Hematopoietic multipotent progenitor cell treated with erythropoietin and hydrocortisone succinate and interleukin-3 and kit ligand, for 8 days (in vitro differentiated cells): ENCODE measurements around the gene LSM5.
"Not testable (repeated sequence)": the region's sequence is repeated elsewhere in the genome, so short reads cannot be mapped to it uniquely, and the experiment has no call there.

ENCODE experiments used
- DNase-seq: peaks from one replicate; pipeline ENCODE4 v3.0.0-alpha.2; 2015

The LSM5 gene

DNA sequence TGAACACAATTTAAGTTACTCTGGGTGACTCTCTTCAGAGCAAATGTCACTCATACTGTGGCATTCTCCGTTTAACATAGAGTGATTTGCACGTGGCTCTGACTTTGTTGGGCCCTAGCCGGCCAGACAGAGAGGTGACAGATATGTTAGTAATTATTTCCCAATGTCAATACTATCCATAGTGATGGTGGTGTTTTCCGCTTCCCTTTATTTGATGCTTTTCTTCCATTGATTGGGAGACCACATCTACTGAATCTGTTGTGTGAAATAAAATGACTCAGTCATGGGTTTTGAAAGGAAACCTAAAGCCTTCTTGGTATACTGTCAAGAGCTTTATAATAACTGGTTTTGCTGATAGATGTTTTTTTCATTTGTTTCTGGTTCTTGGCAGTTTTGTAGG, 12.5 kb upstream of the LSM5 start:
- DNase-seq: no peak

DNA sequence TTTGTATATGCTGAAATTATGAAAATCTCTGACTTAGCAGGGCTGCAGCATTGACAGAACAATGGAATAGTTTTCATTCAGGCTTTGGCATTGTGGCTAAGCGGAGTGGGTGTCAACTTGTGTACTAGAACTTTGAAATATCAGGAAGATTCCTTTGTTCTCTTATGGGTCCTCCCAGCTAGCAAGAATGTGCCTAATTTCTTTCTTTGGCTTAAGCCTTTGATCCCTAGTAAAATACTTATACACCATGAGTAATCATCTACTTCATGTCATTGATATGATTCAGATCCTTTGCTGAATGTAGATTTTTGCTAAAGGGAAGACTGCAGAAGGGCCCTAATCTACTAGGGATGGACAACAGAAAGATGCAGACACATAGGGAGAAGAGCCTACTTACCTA, 11.3 kb upstream of the LSM5 start:
- no peak for DNase-seq

DNA sequence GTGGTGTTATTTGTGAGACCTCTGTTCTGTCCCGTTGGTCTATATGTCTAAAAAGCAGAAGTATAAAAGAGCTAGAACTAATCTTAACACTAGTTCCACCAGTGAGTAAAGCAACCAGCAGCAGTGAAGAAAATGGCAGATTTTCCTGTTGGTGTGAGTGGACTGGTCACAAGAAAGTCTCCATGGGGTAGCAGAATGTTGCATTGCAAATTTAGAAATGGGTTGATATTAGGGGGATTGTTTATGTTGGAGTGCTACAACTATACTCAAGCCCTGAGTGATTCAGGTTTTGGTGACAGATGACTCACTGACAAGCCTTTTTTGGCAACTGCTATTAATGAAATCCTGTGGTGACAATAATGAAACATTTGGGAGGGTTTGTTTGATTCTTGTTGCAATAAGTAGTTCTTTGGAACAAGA, 10.8 kb upstream of the LSM5 start:
- peak; percentile 25 for DNase-seq

DNA sequence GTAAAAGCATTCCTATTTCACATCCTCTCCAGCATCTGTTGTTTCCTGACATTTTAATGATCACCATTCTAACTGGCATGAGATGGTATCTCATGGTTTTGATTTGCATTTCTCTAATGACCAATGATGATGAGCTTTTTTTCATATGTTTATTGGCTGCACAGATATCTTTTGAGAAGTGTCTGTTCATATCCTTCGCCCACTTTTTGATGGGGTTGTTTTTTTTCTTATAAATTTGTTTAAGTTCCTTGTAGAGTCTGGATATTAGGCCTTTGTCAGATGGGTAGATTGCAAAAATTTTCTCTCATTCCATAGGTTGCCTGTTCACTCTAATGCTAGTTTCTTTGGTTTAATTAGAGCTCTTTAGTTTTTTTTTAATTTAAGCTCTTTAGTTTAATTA, 10.0 kb upstream of the LSM5 start:
- DNase-seq: not testable (repeated sequence)

DNA sequence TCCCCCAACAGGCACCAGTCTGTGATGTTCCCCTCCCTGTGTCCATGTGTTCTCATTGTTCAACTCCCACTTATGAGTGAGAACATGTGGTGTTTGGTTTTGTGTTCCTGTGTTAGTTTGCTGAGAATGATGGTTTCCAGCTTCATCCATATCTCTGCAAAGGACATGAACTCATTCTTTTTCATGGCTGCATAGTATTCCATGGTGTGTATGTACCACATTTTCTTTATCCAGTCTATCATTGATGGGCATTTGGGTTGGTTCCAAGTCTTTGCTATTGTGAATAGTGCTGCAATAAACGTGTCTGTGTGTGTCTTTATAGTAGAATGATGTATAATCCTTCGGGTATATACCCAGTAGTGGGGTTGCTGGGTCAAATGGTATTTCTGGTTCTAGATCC, 9.6 kb upstream of the LSM5 start:
- not testable (repeated sequence) for DNase-seq

DNA sequence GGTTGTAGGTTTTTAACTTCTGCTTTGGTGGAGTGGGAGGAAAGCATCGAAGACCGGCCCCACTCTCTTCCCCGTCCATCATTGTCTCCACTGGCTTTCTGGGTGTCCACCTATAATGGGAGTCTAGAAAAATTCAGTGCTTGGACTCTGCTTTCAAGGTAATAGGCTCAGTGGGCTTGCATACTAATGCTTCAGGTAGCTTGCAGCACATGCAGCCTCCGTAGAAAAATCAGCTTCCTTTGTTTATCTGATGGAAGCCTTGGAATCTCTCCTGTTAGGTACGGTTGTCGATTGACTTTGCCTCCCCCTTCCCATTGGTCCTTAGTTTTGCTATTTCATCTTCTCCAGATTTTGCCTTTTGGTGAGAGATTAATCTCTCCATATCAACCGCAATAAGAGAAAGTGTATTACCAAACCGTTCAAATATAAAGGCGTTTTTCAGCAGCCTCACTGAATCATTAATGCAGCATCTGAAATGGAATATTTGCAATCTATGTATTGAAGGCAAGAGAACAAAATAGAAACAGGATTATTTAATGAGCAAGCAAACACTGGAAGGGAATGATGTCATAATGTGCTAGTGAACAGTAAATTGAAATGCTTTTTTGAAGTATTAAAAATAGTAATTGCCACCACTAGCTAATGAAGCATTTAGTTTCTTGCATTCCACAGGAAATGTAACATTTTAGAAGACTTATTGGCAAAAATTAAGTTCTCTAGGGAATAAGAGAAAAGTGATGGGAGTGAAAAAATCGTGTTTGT, 6.1 kb upstream of the LSM5 start:
- DNase-seq: peak; percentile 38

DNA sequence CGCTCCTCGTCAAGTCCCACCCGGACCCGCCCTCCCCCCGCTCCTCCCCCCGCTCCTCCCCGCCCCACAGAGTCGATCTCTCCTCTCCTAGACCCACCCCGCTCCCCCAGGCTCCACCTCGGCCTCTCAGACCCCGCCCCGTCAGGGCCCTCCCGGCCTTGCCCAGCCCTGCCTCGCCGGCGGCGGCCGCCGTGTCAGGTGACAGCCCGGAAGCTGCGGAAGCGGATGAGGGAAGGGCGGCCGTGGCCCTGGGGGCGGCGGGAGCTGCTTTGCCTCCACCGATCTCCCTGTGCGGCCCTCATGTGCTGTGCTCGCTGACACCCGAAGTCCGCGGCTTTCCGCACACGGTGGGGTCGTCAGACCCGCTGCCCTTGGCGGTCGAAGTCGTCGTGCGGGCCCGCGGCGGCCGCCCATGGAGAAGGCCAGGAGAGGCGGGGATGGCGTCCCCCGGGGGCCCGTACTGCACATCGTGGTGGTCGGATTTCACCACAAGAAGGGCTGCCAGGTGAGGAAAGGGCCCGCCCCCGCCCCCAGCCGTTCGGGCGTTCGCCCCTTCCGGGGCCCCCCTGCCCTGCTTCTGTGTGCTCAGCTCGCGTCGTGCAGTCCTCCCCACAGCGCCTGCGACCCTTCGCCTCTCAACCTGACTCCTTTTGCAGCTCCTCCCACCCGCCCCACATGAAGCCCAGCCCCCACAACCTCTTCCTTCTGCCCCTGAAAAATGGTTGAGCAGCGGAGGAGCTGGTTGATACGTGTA, 5.3 kb upstream of the LSM5 start, which contains the start of gene AVL9:
AVL9 (plus strand) TSS at position 192 of the 754 bp plus-strand sequence; CDS start at position 413, 221 bp downstream.
- peak; percentile 94 for DNase-seq

DNA sequence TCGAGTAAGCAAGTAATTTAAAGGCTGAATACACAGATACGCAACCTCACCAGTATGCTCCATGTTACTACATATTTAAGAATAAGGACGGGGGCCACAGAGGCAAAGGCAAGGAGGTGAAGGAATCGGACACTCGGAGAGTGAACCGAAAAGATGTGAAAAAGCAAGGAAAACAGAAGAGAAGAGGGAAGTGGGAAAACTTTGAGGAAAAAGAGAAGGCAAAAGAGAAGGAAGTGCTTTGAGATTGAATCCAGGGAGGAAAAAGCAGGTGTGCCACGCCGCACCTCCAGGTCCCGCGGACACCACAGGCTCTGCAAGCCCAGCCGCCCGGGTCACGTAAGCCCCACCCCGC, 4.7 kb upstream of the LSM5 start:
- DNase-seq: no peak

DNA sequence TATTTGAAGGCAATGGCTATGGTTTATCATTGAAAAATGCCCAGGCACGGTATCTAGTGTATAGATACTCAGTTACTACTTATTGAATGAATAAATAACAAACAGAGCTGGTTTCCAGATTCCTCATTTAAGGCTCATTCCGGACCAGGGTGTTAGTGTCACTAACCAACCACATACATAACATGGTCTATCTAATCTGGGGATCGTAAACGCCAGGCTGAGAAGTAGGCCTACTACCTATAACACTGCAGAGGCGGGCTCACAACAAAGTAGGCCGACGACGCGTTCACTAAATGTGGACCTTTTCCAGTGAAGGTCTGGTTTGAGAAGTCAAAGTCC, 423 bp downstream of the LSM5 start:
- no peak for DNase-seq

DNA sequence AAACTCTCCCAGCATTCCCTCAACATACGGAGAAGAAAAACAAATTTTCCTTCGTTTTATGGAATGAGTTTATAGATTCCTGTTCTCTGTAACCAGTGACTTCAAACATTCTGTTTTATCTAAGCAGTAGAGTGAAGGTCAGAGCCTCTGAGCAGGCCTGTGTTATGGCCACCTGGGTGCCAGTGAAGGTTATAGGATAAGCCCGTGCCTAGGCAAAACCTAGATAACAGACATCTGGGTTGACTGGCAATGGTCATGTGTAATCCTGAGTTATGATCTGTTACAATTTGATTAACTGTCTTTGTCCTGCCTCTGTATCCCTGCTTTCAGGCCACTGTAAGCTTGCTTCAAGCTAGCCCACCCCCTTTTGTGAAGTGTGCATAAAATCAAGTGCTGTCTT, 8.3 kb downstream of the LSM5 start:
- peak; percentile 58 for DNase-seq

DNA sequence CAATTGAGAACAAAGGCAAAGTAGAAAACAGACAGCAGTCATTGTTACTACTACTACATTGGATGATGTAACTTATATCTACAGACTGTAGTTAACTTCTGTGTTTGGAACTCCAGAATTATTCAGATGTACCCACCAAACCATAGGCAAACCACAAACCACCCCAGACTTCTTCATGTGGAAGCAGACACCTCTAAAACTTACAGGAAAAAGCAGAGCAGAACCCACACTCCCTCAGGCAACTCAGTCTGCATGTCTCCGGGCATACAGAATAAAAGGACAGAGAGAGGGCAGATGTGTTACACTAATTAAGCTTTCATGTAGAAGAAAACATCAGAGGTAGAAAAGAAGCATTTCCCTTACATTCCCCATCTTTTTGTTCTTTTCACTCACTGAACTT, 9.0 kb downstream of the LSM5 start:
- no peak for DNase-seq

DNA sequence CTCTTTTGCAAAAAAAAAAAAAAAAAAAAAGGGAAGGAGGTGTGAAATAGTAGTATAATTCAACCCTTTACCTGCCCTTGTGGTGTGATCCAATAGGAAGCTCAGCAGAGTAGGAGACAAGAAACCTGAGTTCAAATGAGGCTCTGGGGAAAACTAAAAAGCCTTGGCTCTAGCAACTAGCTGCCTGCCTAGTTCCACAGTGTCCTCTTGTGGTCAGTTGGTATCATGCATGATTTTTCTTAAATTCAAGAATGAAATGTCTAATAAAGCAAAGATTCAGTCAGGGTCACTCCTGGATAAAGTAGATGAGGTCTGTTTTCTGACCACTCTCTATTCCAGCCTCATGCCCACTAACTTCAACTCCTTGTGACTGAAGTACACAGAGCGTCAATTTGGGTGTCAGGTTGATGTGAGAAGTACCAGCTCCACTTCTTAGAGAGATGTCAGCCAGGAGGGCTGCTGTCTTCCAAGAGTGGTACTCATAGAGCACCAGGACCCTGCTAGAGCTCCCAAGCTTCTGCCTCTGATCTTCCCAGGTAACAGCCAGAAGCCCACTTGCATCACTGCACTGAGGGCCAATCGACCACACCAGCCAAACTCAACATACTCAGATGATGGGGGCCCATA, 10.5 kb downstream of the LSM5 start:
- DNase-seq: peak; percentile 69

DNA sequence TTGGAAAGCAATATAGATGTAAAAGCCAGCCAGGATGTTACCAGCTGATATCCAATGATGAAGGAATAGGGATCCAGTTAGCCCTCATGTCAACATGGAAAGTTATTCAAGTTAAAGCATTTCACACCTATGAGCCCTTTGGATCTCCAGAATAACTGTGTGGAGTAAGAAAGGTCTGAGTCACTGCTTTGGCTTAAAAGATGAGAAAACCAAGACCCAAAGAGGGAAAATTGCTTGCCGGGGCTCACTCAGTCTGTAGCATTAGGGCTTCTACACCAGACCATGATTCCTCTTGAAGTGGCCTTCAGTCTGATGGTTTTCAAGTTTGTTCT, 12.6 kb downstream of the LSM5 start:
- DNase-seq: no peak

DNA sequence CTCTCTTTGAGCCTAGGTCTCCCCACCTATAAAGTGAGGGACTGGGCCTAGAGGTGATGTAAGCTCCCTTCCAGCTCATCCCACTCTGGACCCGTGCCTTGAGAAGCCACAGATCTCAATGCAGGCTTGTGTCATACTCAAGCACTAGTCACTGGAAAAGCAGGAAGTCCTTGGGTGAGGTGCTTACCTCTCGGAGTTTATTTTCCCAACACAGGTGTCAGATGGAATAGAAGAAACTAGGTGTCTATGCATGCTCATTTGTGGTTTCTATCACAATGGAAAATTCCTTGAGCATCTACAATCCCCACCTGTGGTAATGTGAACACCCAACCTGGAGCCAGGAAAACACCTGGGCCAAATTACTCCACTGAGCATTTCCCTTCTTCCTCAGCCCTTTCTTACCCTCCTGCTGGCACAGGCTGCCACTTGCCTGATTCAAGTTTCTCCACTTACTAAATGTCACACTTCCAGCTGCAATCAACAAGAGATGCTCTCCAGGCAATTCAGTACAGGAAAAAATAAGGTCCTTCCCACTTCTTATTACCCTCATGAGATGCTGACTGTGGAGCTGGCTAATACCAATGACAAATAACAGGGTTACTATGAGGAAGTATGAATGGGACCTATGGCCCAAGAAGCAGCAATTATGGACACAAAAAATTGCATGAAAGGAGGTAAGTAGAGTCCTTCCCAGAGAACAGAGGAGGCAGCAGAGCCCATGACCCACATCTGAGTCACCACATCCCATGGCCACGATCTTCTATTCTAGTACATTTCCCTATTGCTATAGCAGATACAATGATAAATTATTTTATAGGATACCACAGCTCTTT, 13.1 kb downstream of the LSM5 start:
- no peak for DNase-seq

DNA sequence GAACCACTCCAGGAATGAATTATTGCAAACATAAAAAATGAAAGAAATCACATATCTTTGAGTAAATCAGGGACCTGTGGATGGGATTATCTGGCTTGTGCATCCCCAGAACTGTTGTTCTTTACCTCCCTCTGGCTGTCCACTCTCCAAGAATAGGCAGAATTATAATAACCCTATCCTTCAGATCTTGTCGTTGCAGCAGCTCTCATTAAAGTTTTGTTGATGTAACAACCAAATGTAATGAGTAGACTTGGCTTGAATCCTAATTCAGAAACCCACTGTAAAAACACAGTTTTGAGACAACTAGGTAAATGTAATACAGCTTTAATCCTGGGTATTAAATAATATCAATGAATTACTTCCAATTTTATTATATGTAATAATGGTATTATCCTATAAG, 16.2 kb downstream of the LSM5 start:
- DNase-seq: no peak

DNA sequence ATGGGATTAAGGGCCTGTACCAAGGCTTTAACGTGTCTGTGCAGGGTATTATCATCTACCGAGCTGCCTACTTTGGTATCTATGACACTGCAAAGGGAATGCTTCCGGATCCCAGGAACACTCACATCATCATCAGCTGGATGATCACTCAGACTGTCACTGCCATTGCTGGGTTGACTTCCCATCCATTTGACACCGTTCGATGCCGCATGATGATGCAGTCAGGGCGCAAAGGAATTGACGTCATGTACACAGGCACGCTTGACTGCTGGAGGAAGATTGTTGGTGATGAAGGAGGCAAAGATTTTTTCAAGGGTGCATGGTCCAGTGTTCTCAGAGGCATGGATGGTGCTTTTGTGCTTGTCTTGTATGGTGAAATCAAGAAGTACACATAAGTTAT, 18.2 kb downstream of the LSM5 start:
- no peak for DNase-seq

DNA sequence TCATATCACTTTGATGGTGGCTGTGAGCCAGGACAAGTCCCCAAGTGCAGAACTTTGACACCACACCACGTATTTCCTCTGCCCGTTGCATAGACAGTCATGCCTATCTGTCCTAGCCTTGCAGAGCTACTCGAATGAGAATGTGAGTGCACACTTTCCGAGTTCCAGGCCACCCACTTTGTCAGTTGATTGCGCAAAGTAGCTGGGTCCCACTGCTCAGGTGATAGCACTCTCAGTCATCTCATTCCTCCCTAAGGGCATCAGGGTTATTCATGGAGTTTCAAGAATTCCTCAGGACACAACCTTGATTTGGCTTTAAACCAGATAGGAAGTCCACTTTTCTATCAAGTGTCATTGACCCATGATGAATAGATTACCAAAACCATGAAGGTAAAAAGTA, 19.3 kb downstream of the LSM5 start:
- no peak for DNase-seq

DNA sequence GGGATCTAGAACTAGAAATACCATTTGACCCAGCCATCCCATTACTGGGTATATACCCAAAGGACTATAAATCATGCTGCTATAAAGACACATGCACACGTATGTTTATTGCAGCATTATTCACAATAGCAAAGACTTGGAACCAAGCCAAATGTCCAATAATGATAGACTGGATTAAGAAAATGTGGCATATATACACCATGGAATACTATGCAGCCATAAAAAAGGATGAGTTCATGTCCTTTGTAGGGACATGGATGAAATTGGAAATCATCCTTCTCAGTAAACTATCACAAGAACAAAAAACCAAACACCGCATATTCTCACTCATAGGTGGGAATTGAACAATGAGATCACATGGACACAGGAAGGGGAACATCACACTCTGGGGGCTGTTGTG, 20.2 kb downstream of the LSM5 start:
- not testable (repeated sequence) for DNase-seq

DNA sequence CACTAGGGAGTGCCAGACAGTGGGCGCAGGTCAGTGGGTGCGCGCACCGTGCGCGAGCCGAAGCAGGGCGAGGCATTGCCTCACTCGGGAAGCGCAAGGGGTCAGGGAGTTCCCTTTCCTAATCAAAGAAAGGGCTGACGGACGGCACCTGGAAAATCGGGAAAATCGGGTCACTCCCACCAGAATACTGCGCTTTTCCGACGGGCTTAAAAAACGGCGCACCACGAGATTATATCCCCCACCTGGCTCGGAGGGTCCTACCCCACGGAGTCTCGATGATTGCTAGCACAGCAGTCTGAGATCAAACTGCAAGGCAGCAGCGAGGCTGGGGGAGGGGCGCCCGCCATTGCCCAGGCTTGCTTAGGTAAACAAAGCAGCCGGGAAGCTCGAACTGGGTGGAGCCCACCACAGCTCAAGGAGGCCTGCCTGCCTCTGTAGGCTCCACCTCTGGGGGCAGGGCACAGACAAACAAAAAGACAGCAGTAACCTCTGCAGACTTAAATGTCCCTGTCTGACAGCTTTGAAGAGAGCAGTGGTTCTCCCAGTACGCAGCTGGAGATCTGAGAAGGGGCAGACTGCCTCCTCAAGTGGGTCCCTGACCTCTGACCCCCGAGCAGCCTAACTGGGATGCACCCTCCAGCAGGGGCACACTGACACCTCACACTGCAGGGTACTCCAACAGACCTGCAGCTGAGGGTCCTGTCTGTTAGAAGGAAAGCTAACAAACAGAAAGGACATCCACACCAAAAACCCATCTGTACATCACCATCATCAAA, 25.4 kb downstream of the LSM5 start:
- not testable (repeated sequence) for DNase-seq

DNA sequence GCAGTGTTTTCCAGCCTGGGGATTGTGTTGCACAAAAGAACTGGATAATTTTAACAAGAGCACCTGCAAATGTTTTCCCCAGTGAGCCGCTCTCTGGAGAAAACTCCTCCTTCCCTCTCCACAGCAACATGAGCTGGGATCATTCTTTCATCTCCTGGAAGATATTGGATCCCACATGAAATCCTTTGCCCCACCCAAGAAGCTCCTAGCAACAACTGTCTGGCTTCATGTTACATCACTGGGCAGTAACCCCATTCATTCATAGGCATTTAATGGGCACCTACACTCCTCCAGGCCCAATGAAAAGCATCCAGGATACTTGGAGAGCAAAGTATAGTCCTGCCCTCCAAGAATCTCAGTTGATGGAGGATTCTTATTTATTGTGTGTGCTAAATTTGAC, 27.2 kb downstream of the LSM5 start:
- no peak for DNase-seq

DNA sequence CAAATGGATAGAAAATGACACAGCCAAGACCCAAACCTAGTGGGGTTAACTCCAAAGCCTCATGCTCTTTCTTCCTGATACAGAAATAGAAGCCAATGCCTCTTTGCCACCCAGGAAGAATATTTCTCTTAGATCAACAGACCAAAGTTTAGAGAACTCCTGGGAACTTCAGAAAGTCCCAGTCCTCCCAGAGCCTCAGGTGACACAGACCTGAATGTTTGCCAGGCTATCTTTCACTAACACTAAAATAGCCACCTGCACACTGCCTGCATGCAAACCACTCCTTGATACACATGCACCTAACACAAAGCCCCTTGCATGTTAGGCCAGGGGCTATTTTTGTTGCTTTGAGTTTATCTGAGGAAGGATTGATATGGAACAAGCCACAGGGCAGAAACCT, 27.7 kb downstream of the LSM5 start:
- DNase-seq: no peak

DNA sequence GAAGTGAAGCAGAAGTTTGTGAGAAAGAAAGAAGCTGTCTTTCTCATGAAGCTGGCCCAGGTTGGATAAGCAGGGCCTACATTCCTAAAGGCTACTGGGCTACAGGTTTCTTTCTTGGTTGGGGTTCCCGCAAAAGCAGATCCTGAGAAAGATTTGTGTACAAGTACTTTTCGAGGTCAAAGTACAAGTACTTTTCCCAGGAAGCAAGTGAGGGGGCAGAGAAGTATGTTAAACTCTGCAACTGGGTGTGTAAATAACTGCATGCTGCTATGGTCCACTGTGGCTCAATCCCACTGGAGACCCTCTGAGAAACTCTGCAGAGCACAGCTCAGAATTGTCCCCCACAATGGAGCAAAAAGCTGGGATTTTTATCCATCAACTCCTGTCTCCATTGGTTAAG, 28.7 kb downstream of the LSM5 start:
- no peak for DNase-seq

DNA sequence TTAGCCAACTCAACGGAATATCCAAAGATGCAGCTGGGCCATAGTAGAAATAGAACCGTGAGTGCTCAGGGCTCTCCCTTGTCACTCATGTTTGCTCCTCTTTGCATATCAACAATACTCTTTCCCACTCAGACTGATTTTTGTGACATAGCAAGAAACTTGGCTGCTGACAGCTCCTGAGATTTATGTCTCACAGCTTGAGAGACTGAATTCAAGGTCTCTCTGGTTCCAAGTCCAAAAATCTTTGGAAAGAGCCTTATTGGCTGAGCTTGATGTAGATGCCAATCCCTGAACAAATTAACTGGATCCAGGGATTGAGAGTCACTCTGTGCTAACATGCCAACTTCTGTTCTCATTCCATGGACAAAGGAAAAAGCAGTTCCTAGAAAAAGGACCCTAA, 30.4 kb downstream of the LSM5 start:
- no peak for DNase-seq
